Epidermal melanocyte (primary cell): ENCODE measurements around the gene PGGHG.
"Not testable (repeated sequence)": the region's sequence is repeated elsewhere in the genome, so short reads cannot be mapped to it uniquely, and the experiment has no call there.

ENCODE experiments used
- DNase-seq: peaks from one replicate; pipeline ENCODE4 v3.0.0; 2011; ENCODE audit warnings: low spot score; ENCODE audit not compliant: insufficient read length

Gene PGGHG

DNA sequence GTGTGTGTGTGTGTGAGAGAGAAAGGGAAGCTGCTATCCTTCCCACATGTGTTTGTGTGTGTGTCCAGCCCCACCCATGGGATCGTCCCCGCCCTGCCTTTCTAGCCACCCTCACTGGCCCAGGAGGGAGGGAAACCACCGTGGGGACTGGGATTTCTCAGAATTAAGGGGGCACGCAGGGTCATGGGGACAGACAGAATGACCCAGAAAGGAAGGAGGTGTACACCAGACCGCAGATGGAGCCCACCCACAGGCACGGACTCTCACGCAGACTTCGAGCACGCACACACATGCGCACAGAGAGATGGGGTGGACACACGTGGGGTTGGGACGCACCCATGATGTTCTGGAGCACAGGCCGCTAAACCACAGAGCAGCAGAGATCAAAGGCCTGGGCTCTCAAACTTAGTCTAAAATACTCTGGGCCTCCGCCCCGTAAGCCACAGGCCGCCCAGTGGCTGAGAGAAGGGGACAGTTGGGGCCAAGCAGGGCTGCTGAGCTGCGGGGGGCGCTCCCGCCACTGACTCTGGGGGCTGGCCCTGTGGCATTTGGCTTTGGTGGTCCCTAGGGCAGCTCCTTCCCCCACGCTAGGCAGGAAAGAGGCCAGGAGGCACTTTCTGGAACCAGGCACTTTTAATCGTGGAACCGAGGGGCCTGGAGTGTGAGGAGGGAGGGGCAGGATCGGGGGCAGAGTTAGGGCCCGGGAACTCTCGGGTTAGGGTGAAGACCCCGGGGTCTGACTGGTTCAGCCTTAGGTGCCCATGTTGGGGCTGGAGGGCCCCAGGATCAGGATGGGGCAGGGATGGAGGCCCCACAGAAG is 8.9 kb downstream of the PGGHG start:
- DNase-seq, result no peak

DNA sequence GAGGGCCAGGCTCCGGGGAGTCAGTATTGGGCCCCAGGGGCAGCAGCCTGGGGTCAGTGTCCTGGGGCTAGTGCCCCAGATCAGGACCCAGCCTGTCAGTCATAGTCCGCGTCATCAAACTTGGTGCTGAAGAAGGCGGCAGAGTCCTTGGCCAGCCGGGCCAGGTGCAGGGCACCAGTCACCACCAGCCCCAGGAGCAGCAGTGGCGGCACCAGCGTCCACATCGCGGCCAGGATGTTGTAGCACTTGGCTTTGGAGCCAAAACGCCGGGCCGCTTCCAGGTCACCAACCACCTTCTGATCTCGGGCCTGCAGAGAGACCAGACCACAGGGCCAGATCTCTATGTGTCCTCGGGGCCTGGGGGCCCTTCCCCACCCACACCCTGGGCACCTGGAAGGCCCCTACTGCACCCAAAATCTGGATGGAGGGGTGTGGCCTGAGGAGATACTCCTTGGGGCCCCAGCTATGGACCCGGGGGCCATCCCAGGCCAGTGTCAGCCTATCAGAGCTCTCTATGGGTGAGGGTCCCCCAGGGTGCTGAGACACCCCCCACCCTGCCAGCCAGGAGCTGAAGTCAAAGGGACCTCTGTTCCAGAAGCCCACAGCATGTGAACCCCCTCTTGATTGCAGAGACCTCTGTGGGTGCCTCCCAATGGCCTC is 9.6 kb downstream of the PGGHG start:
- no peak for DNase-seq

DNA sequence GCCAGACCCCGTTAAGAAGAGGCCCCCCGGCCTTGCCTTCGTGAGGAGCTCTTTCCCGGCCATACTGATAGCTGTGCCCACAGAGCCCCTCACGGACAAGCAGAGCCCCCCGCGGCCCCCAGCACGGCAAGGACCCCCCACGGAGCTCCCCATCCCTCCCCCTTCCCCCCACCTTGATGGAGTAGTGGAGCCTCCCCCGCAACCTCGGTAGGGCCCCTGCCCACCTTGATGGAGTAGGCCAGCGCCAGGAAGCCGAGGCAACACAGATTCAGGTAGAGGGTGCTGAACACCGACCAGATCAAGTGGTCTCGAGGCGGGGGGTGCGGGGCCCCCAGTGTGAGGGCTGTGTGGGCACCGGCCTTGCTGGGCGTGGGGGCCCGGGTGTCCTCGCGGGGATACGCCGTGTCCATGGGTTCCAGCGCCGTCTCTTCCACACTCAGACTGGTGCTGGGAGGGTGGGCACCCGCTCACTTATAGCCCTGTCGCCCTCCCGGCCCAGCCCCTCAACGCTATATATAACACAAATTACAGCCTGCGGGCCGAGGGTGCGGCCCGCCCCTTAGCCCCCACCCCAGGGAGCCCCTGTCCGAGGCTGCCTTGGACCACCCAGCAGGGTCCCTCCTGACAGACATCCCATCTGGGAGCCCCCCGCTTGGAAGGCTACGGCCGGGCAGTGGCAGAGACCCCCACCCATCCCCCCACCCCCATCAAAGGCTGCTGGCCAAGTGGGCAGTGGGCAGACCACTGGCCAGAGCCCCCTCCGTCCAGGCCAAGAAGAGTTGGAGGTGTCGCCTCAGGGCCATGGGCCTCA is 10.4 kb downstream of the PGGHG start, which contains the start of gene IFITM5:
TSS of gene IFITM5 (minus strand) at position 446 of the 811 bp plus-strand sequence. CDS start at position 410, 36 bp downstream.
- no peak for DNase-seq

DNA sequence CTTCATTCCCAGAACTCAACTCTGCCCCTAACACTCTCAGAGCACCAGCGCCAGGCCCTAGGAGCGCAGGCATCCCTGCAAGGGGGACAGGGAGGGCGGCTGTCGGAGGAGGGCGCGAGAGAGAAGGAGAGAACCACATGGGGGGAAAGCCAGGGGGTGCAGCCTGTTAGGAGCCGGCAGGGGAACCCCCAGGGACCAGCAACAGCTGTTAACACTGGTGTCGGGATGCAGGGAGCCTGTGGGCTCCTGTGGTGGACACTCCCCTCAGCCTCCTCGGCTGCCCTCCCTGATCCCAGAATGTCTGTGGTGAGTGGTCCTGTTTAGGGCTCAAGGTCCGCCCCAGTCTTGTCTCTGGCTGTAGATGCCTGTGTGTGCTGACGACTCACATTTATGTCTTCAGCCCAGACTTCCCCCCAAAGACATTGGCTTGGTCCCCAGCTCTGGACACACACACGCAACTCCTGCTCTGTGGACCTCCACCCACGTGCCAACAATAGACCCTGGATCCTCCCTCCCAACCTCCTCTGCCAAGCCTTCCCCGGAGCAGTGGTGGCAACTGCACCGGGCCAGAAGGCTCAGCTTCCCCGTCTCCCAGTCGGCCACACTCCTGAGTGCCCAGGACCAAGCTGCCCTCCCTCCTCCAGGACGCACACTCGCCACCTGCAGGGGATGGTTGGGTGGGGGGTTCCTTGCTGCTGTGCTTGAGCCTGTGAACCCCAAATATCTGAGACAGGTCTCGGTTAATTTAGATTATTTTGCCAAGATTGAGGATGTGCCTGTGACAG is 11.2 kb downstream of the PGGHG start:
- DNase-seq, result no peak

GRCh38 chr11:303363-303762 is 14.4 kb downstream of the PGGHG start:
- DNase-seq, result no peak

GRCh38 chr11:304061-304506 is 15.2 kb downstream of the PGGHG start:
- DNase-seq, result no peak

GRCh38 chr11:304915-305843 is 16.3 kb downstream of the PGGHG start:
- peak; percentile 99 for DNase-seq

GRCh38 chr11:305844-306211 is 16.9 kb downstream of the PGGHG start:
- DNase-seq, result no peak

DNA sequence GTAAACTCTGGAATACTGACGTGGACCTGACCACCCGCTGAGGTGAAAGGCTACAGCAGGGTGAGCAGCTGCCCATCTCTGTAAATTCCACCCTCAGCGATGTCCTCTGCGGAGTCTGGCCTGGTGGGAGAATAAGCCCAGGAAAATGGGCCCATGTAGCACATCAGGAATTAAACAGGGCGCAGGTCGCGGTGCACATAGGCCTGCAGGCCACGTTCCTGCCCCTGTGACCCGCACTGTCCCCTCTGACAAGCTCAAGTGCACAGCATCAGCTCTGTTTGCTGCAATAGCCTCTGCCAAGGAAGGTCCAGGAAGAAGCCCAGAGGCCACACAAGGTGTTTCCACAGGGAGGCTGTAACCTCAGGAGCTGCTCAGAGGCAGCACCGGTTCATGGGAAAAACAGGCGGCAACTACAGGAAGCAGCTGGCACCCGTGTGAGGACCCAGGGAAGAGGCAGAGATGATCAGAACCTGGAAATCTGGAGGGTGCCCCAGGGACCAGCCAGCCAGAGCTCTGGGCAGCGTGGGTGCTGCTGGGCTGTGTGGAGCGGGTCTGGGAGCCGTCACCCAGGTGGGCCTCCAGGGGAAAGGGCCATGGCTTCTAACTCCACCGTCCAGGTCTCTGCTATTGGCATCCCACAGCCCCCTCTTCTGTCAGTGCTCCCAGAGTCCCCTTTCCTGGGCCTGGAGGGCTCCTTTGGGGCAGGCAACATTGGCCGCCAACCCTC is 17.9 kb downstream of the PGGHG start:
- no peak for DNase-seq

DNA sequence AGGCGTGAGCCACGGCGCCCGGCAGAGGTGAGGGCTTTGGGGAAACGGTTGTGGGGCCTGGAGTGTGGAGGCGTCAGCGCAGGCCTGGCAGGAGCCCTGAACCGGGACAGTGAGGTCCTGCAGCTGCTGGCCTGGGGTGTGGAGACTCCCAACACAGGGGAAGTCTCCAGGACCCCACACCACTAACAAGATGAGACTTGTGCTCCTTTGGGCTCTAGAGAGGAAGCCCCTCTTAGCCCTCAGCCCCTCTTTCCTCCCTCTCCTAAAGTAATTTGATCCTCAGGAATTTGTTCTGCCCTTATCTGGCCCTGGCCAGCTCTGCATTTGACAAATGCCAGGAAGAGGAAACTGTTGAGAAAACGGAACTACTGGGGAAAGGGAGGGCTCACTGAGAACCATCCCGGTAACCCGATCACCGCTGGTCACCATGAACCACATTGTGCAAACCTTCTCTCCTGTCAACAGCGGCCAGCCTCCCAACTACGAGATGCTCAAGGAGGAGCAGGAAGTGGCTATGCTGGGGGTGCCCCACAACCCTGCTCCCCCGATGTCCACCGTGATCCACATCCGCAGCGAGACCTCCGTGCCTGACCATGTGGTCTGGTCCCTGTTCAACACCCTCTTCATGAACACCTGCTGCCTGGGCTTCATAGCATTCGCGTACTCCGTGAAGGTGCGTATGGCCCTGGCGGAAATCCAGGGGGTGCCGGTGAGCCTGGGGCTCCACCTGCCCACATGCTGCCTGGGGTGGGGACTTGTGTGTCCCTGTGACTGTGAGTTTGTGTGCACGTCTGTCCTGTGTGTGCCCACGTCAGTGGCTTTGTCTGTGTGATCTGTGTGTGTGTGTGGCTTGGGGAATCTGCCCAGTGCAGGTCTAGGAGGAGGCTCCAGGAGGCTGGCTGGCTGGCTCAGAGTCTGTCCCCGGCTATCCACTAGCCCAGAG is 19.1 kb downstream of the PGGHG start, which contains the start of gene IFITM2:
TSS of gene IFITM2 (plus strand) at position 51 of the 943 bp plus-strand sequence. CDS start at position 428, 377 bp downstream.
- DNase-seq, result peak; percentile 86

DNA sequence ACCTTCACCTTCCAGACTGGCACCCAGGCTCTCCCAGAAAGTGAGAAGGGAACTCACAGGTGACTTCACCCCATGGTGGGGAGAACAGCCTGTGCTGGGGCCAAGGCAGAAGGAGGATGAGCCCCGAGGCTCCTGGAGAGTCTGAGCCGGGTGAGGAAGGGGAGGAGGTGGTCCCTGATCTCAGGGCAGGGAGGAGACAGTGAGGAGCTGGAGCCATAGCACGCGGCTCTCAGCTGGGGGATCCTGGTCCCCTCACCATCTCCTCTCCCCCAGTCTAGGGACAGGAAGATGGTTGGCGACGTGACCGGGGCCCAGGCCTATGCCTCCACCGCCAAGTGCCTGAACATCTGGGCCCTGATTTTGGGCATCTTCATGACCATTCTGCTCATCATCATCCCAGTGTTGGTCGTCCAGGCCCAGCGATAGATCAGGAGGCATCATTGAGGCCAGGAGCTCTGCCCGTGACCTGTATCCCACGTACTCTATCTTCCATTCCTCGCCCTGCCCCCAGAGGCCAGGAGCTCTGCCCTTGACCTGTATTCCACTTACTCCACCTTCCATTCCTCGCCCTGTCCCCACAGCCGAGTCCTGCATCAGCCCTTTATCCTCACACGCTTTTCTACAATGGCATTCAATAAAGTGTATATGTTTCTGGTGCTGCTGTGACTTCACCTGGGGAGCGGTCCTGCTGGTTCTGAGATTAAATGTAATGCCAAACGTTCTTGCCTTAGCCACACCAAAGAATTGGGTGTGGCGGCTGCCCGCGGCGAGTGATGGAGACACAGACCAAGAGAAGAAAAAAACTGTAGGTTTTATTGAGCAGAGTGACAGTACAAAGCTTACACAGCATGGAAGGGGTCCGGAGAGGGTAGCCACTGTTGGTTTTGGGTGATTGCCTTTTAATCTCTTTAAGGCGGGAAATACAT is 20.1 kb downstream of the PGGHG start:
- DNase-seq, result not testable (repeated sequence)

DNA sequence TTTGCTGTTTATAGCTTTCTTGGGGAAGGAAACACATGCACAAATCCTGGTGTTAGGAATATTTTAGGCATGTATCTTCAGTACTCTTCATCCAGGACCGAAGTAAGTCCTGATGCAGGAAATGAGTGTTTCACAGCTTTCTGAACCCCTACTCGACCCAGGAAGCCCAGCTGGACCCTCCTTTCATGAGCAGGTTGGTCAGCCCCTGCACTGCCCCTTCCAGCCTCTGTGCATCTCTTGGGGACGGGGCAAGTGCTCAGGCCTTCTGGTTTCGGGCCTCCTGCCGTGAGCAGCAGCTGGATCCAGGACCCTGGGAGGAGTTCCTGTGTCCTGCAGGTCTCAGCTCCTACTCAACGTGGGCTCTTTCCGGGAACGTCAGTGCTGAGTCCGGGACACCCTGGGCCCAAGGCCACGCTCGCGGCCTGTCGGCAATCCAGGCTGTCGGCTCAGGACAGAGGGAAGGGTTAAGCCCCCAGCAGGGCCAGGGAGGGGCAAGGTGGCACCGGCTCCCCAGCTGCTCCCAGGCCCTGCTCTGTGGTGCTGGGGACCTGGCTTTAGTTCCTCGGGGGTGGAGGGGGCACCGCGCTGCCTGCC is 21.1 kb downstream of the PGGHG start:
- not testable (repeated sequence) for DNase-seq

- DNase-seq, result not testable (repeated sequence)
Observed at GRCh38 chr11:311013-311748, 22.3 kb downstream of the PGGHG start.

DNA sequence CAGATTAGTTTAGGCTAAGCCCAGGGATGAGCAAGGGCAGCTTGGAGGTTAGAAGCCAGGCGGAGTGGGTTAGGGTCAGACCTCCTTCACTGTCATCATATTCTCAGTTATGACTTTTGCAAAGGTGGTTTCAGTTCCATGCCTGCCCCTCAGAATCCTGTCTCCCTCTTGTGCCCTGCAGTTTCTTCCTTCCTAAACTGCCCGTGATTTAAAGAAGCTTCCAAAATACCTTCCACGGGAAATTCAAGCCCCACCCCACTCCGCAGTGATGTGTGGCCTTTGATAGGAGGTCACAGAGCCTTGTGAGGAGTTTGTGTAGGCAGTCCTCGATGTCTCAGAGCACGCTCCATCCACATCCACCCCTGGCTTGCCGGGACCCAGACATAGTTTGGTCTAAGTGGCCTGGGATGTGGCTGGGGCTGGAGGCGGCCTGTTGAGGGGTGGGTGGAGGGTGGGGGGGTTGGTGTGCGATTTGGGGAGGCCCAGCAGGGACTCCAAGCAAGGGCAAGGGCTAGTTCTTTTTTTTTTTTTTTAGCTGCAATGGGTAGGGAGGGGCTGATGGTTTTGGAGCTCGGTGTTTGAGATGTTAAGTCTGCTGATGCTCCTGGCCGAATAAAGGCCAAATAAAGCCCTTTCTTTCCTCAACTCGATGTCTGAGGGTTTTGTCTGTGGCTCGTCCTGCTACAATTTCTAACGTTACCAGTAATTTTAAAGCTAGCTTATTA is 23.3 kb downstream of the PGGHG start:
- DNase-seq, result no peak

- no peak for DNase-seq
Observed at GRCh38 chr11:313304-313786, 24.4 kb downstream of the PGGHG start.
